ENCODE results near the gene FAF1. TPM values are rescaled to one million over a fixed set of nuclear protein-coding genes. Genes with fewer than 3 reads are reported as not detected.

Gene FAF1
- total and polyA plus RNA-seq, 8 donors = 20.1 to 144 (median 27.4) TPM

DNA sequence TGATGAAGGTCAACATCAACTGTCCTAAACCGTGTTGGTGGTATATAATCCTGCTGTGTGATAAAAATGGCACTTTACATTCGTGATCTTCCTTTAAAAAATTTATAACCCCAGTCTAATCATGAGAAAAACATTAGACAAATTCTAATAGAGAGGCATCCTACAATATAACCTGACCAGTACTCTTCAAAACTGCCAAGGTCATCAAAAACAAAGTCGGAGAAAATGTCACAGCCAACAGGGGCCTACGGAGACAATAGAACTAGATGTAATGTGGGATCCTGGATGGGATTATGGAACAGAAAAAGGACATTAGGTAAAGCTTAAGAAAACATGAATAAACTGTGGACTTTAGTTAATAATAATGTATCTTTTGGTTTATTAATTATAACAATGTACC lies 34.9 kb upstream of the FAF1 start:
- DNase-seq = no peak
- Histone ChIP-seq H3K9me3 (no peaks in the 10 kb centered on the region), H3K27me3 (no peaks in the 10 kb centered on the region), H3K36me3 (no peaks in the 10 kb centered on the region), H3K4me3 (no peak overlapping the region), H3K4me1 (no peaks in the 10 kb centered on the region), H3K27ac (no peak overlapping the region)
- WGBS, 5 donors = 75 to 81% (median 78%) methylated on average over 4 of the region's 4 CpGs
- intact Hi-C loops (cut with DNase I; ENCODE audit: low total_unique reads) = no loop called here
- TF ChIP-seq, protein P1, sequence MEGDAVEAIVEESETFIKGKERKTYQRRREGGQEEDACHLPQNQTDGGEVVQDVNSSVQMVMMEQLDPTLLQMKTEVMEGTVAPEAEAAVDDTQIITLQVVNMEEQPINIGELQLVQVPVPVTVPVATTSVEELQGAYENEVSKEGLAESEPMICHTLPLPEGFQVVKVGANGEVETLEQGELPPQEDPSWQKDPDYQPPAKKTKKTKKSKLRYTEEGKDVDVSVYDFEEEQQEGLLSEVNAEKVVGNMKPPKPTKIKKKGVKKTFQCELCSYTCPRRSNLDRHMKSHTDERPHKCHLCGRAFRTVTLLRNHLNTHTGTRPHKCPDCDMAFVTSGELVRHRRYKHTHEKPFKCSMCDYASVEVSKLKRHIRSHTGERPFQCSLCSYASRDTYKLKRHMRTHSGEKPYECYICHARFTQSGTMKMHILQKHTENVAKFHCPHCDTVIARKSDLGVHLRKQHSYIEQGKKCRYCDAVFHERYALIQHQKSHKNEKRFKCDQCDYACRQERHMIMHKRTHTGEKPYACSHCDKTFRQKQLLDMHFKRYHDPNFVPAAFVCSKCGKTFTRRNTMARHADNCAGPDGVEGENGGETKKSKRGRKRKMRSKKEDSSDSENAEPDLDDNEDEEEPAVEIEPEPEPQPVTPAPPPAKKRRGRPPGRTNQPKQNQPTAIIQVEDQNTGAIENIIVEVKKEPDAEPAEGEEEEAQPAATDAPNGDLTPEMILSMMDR (IDR thresholded peaks at IDR 0.05) = no peak
- TF ChIP-seq EP300 (IDR thresholded peaks at IDR 0.05) (no peak), POLR2AphosphoS5 (IDR thresholded peaks at IDR 0.05) (no peak), POLR2A (IDR thresholded peaks at IDR 0.05) (no peak)

DNA sequence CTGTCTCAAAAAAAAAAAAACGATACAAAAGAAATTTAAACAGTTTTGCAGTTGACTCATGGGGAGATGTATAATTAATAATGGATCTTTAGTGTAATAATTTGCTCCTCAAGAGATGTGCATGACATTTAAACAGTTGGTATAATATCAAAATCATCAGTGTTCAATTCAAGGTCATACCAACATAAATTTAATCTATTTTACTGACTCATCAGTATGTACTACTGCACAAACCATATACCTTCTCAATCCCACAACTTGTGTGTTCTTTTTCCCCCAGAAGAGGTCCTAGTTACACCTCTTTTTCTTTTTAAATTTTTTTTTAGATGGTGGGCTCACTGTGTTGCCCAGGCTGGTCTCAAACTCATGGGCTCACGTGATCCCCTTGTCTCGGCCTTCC lies 33.6 kb upstream of the FAF1 start:
- intact Hi-C loops (cut with DNase I; ENCODE audit: low total_unique reads) = no loop called here

DNA sequence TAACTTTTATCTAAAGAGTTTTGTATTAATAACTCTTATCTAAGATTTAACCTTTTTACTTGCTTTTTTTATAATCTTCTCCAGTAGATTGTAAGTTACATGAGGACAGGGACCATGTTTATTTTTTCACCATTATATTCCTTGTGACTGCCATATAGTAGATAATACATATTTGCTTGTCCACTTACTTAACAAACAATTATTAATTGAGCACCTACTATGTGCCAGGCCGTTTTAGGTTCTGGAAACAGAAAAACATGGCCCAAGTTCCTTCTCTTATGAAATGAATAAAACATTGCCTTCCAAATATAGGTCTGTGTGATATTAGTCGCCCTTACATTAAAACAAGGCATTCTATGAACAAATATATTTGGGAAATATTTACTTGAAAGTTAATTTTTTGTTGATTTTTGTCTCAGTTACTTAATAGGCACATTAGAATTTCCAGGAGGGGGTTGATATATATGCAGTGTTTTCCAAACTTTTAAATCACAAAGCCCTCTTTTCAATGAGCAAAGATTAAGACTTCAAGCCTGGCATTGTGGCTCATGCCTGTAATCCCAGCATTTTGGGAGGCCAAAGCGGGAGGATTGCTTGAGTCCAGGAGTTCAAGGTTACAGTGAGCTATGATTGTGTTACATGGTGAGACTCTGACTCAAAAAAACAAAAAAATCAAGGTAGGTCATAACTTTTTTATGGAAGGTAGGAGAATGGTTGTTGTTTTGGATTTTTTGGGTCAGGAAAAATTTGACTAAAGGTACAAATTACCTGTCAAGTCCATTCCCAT lies 32.7 kb upstream of the FAF1 start:
- Histone ChIP-seq H3K9me3 (no peaks in the 10 kb centered on the region), H3K27me3 (no peaks in the 10 kb centered on the region), H3K4me1 (no peaks in the 10 kb centered on the region), H3K27ac (no peak overlapping the region), H3K4me3 (no peak overlapping the region), H3K36me3 (no peaks in the 10 kb centered on the region)
- TF ChIP-seq, protein P1 (IDR thresholded peaks at IDR 0.05) = no peak
- no peak for TF ChIP-seq POLR2A (IDR thresholded peaks at IDR 0.05)
- TF ChIP-seq POLR2AphosphoS5 (IDR thresholded peaks at IDR 0.05) = no peak
- TF ChIP-seq EP300 (IDR thresholded peaks at IDR 0.05) = no peak
- no peak for DNase-seq
- intact Hi-C loops (cut with DNase I; ENCODE audit: low total_unique reads) = no loop called here
- WGBS, 5 donors = 73 to 84% (median 79%) methylated on average over 3 of the region's 3 CpGs

More for the DNA sequence above, 33.6 kb upstream of the FAF1 start:
- H3K9me3 ChIP-seq = no peaks in the 10 kb centered on the region
- TF ChIP-seq, protein P1 (IDR thresholded peaks at IDR 0.05) = no peak
- no peak for TF ChIP-seq POLR2A (IDR thresholded peaks at IDR 0.05)
- TF ChIP-seq EP300 (IDR thresholded peaks at IDR 0.05) = no peak
- no peak for TF ChIP-seq POLR2AphosphoS5 (IDR thresholded peaks at IDR 0.05)
- no peaks in the 10 kb centered on the region for H3K36me3 ChIP-seq
- no peaks in the 10 kb centered on the region for H3K4me1 ChIP-seq
- no peak for DNase-seq
- WGBS, 5 donors = 90 to 97% (median 95%) methylated on average over 3 of the region's 3 CpGs
- no peak overlapping the region for H3K4me3 ChIP-seq
- no peak overlapping the region for H3K27ac ChIP-seq
- H3K27me3 ChIP-seq = no peaks in the 10 kb centered on the region

DNA sequence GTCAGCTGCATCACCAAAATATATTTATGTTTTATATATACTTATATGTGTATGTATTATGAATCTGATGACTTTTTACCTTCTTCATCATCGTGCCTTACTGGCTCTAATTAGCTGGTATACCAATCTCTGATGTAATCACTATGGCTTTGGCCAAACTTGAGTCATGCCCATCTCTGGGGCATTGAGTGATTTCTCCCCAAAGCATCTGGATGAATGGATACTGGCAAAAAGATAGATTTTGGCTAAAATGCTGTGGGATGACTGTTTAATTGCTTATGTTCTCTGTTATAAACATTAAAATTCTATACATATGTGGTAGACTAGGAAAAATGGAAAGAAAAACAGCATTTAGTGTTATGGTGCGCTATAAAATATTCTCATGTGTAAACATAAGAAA lies 29.6 kb upstream of the FAF1 start:
- Histone ChIP-seq H3K9me3 (no peaks in the 10 kb centered on the region), H3K27ac (no peak overlapping the region), H3K36me3 (no peaks in the 10 kb centered on the region), H3K27me3 (peaks cover 0 to 6% (median 0%) of the 10 kb centered on the region in 3 donors), H3K4me1 (no peaks in the 10 kb centered on the region), H3K4me3 (no peak overlapping the region)
- intact Hi-C loops (cut with DNase I; ENCODE audit: low total_unique reads) = no loop called here
- no peak for DNase-seq
- TF ChIP-seq POLR2A (IDR thresholded peaks at IDR 0.05) = no peak
- TF ChIP-seq, protein P1 (IDR thresholded peaks at IDR 0.05) = no peak
- WGBS, 5 donors = 79 to 93% (median 90%) methylated on average over 2 of the region's 2 CpGs
